Inflammatory macrophage (primary cell): ENCODE results near the gene SORBS1.

Experiments
- DNase-seq, 2 donors: peaks; one replicate each; pipeline ENCODE4 v3.0.0-alpha.2; 2020 to 2022
- total RNA-seq, 18 experiments: gene quantifications; one replicate each; lab custom pipeline; 2026; ENCODE audit warnings: mixed read lengths in 6 of 18, inconsistent platforms in 2 of 18; lab: John Stamatoyannopoulos, UW

The SORBS1 gene
- total RNA-seq = 0.60 to 13.4 (median 1.9) reads per million in 18 experiments

GRCh38 chr10:95561177-95561863, at the start of gene SORBS1:
TSS of gene SORBS1 (minus strand) at chr10:95561371. CDS start at chr10:95441135, 120,236 bp downstream.
- DNase-seq = peak; percentile 96

- no peak for DNase-seq
Measured at GRCh38 chr10:95610727-95611126, 49.6 kb upstream of the SORBS1 start.

- DNase-seq = no peak
Measured at GRCh38 chr10:95606922-95607321, 45.8 kb upstream of the SORBS1 start.

- no peak for DNase-seq
Measured at GRCh38 chr10:95605163-95605562, 44.0 kb upstream of the SORBS1 start.

GRCh38 chr10:95604630-95605029, 43.5 kb upstream of the SORBS1 start:
- no peak for DNase-seq

- no peak for DNase-seq
Measured at GRCh38 chr10:95602382-95602781, 41.2 kb upstream of the SORBS1 start.

- DNase-seq = peak; percentile 68 to 73
Measured at GRCh38 chr10:95601116-95601719, 40.0 kb upstream of the SORBS1 start.

GRCh38 chr10:95600158-95600557, 39.0 kb upstream of the SORBS1 start:
- DNase-seq = no peak

GRCh38 chr10:95597788-95598187, 36.6 kb upstream of the SORBS1 start:
- no peak for DNase-seq

- DNase-seq = no peak
Measured at GRCh38 chr10:95588025-95588424, 26.9 kb upstream of the SORBS1 start.

- no peak for DNase-seq
Measured at GRCh38 chr10:95579835-95580535, 18.8 kb upstream of the SORBS1 start.

- DNase-seq = no peak
Measured at GRCh38 chr10:95579292-95579691, 18.1 kb upstream of the SORBS1 start.

- no peak for DNase-seq
Measured at GRCh38 chr10:95578619-95579018, 17.4 kb upstream of the SORBS1 start.

- no peak for DNase-seq
Measured at GRCh38 chr10:95574649-95575365, 13.6 kb upstream of the SORBS1 start.

GRCh38 chr10:95573964-95574604, 12.9 kb upstream of the SORBS1 start:
- DNase-seq = no peak

- no peak for DNase-seq
Measured at GRCh38 chr10:95573527-95573926, 12.4 kb upstream of the SORBS1 start.

- DNase-seq = no peak
Measured at GRCh38 chr10:95572131-95572820, 11.1 kb upstream of the SORBS1 start.

GRCh38 chr10:95571390-95571789, 10.2 kb upstream of the SORBS1 start:
- DNase-seq = no peak

GRCh38 chr10:95569368-95569767, 8.2 kb upstream of the SORBS1 start:
- DNase-seq = peak in 1 of 2 donors; percentile 40

- no peak for DNase-seq
Measured at GRCh38 chr10:95567903-95568630, 6.9 kb upstream of the SORBS1 start.

- no peak for DNase-seq
Measured at GRCh38 chr10:95566136-95566535, 5.0 kb upstream of the SORBS1 start.
